Left cardiac atrium (tissue), 4 donors: ENCODE measurements around the gene WDR88. TPM values are rescaled to one million over a fixed set of nuclear protein-coding genes. Genes with fewer than 3 reads are reported as not detected.

ENCODE experiments used
- ATAC-seq, 2 donors: fragments of 200-7000 bp; cut with Tn5 transposase; one replicate each; pipeline ENCODE4 v1.9.1; 2020; ENCODE audit warnings: mild to moderate bottlenecking in 2 of 2, moderate library complexity in 2 of 2
- DNase-seq: peaks from one replicate; pipeline ENCODE4 v3.0.0-alpha.2; 2020
- intact Hi-C, 2 donors: fragments of 100-400 bp; cut with DNase I; formaldehyde crosslinking; loops; one replicate each; pipeline versions ENCODE4 v1.14.1 to v1.15.1; 2022 to 2023
- long read RNA-seq: library from polyadenylated mRNA; unstranded; transcript quantifications from one replicate; pipeline ENCODE4 v2.0.0, GENCODE V29; 2021
- total RNA-seq, 2 donors: library from RNA; stranded (reverse); fragmentation: NEBNext Ultra II Directional; extraction: Animal tissue kit (Norgen Biotek cat#: 25700); gene quantifications; one replicate each; pipeline ENCODE4 v1.2.1, GENCODE V29; 2021
- donor health status: DM: no; HTN: yes; CAD: no.
- donor health status: DM: no; HTN: yes; CAD: no; lungs with severe emphysema.
- donor health status: DM: yes; HTN: yes; CAD: no.
- donor health status: Dilated cardiomyopathy.

WDR88 gene
- not detected for total RNA-seq
- long read RNA-seq, partial matches to known transcripts: 0 of 1 reads
- long read RNA-seq, other reads (novel, unspliced or antisense): 1 of 1 reads

- intact Hi-C loops: no loop called here
- no peak for DNase-seq
- ATAC-seq: no peak
Measured at GRCh38 chr19:33132021-33132420, at the start of gene WDR88. TSS of gene WDR88 (plus strand) at chr19:33132114. CDS start at chr19:33132170, 56 bp downstream.

- intact Hi-C loops: no loop called here
- ATAC-seq (no peak), DNase-seq (no peak)
Measured at GRCh38 chr19:33085570-33086128, 46.3 kb upstream of the WDR88 start.

GRCh38 chr19:33086955-33087354 lies 45.0 kb upstream of the WDR88 start:
- no peak for DNase-seq
- intact Hi-C loops: no loop called here
- ATAC-seq: no peak

- DNase-seq (no peak), ATAC-seq (no peak)
- intact Hi-C loops: no loop called here
Measured at GRCh38 chr19:33089010-33089409, 42.9 kb upstream of the WDR88 start.

GRCh38 chr19:33090179-33090578 lies 41.7 kb upstream of the WDR88 start:
- DNase-seq: no peak
- no peak for ATAC-seq
- intact Hi-C loops: no loop called here

GRCh38 chr19:33093420-33094210 lies 38.3 kb upstream of the WDR88 start:
- no peak for DNase-seq
- intact Hi-C loops: no loop called here
- no peak for ATAC-seq

- DNase-seq (no peak), ATAC-seq (no peak)
- intact Hi-C loops: no loop called here
Measured at GRCh38 chr19:33094436-33095067, 37.4 kb upstream of the WDR88 start.

- intact Hi-C loops: no loop called here
- no peak for ATAC-seq
- DNase-seq: no peak
Measured at GRCh38 chr19:33096005-33096404, 35.9 kb upstream of the WDR88 start.

GRCh38 chr19:33098055-33098534 lies 33.8 kb upstream of the WDR88 start:
- no peak for ATAC-seq
- DNase-seq: no peak
- intact Hi-C loops: no loop called here

GRCh38 chr19:33100894-33101644 lies 30.8 kb upstream of the WDR88 start:
- ATAC-seq: peak in 1 of 2 donors; percentile 26
- intact Hi-C loops: no loop called here
- no peak for DNase-seq

GRCh38 chr19:33102893-33103292 lies 29.0 kb upstream of the WDR88 start:
- DNase-seq (no peak), ATAC-seq (no peak)
- intact Hi-C loops: no loop called here

GRCh38 chr19:33108161-33108560 lies 23.8 kb upstream of the WDR88 start:
- intact Hi-C loops: no loop called here
- ATAC-seq (no peak), DNase-seq (no peak)

GRCh38 chr19:33110137-33110910 lies 21.6 kb upstream of the WDR88 start:
- ATAC-seq (no peak), DNase-seq (no peak)
- intact Hi-C loops: loop anchor here in 1 of 2 donors (10.0 kb wide), 1 partner anchor 136 kb away; the partner anchor contains the start of genes CEP89 and FAAP24

- intact Hi-C loops: loop anchor here in 1 of 2 donors (10.0 kb wide), 1 partner anchor 137 kb away; the partner anchor contains the start of genes CEP89 and FAAP24
- DNase-seq: no peak
- no peak for ATAC-seq
Measured at GRCh38 chr19:33111587-33111986, 20.3 kb upstream of the WDR88 start.

- no peak for ATAC-seq
- intact Hi-C loops: loop anchor here in 1 of 2 donors (10.0 kb wide), 1 partner anchor 140 kb away; the partner anchor contains the start of genes CEP89 and FAAP24
Measured at GRCh38 chr19:33114312-33114711, 17.6 kb upstream of the WDR88 start.

GRCh38 chr19:33117501-33117900 lies 14.4 kb upstream of the WDR88 start:
- intact Hi-C loops: loop anchor here in 1 of 2 donors (10.0 kb wide), 1 partner anchor 143 kb away; the partner anchor contains the start of genes CEP89 and FAAP24
- no peak for DNase-seq

More at GRCh38 chr19:33114312-33114711, 17.6 kb upstream of the WDR88 start:
- DNase-seq: no peak

GRCh38 chr19:33118643-33119042 lies 13.3 kb upstream of the WDR88 start:
- ATAC-seq (no peak), DNase-seq (no peak)
- intact Hi-C loops: loop anchor here in 1 of 2 donors (10.0 kb wide), 1 partner anchor 144 kb away; the partner anchor contains the start of genes CEP89 and FAAP24

More at GRCh38 chr19:33117501-33117900, 14.4 kb upstream of the WDR88 start:
- ATAC-seq: no peak
